Transverse colon (tissue), 4 donors: ENCODE data around the gene PDE4D.

Source experiments
- POLR2AphosphoS5 ChIP-seq, 3 donors: sonication (generic); formaldehyde crosslinking; IDR thresholded peaks; one replicate each; pipeline ENCODE4 v1.6.1; 2016; ENCODE audit warnings: antibody characterized with exemption in 3 of 3
- TF ChIP-seq, protein P1 (sequence below), 5 experiments: fragments of 200-600 bp in 3 of 5; fragments of 450-650 bp in 2 of 5; sonication (generic) in 3 of 5; IDR thresholded peaks; 1 replicate in 2 of 5; 2 replicates in 3 of 5; pipeline ENCODE4 v1.5.1; 2016 to 2017; ENCODE audit warnings: antibody characterized with exemption in 5 of 5, inconsistent platforms in 3 of 5, mild to moderate bottlenecking in 2 of 5, moderate library complexity in 1 of 5

GRCh38 chr5:59051951-59052350 is 841.6 kb downstream of the PDE4D start:
- TF ChIP-seq, protein P1, sequence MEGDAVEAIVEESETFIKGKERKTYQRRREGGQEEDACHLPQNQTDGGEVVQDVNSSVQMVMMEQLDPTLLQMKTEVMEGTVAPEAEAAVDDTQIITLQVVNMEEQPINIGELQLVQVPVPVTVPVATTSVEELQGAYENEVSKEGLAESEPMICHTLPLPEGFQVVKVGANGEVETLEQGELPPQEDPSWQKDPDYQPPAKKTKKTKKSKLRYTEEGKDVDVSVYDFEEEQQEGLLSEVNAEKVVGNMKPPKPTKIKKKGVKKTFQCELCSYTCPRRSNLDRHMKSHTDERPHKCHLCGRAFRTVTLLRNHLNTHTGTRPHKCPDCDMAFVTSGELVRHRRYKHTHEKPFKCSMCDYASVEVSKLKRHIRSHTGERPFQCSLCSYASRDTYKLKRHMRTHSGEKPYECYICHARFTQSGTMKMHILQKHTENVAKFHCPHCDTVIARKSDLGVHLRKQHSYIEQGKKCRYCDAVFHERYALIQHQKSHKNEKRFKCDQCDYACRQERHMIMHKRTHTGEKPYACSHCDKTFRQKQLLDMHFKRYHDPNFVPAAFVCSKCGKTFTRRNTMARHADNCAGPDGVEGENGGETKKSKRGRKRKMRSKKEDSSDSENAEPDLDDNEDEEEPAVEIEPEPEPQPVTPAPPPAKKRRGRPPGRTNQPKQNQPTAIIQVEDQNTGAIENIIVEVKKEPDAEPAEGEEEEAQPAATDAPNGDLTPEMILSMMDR (IDR thresholded peaks at IDR 0.05) = no peak
- no peak for TF ChIP-seq POLR2AphosphoS5 (IDR thresholded peaks at IDR 0.05)
